Measurements from ENCODE around the gene SCIN.
"Not testable (repeated sequence)": the region's sequence is repeated elsewhere in the genome, so short reads cannot be mapped to it uniquely, and the experiment has no call there.

GRCh38 chr7:12688485-12689170 is 118.1 kb downstream of the SCIN start:
- TF ChIP-seq CTCF, POLR2A (IDR thresholded peaks at IDR 0.05): not testable (repeated sequence)
